Endometrial microvascular endothelial cells (primary cell): ENCODE data around the gene NPC1. TPM values are rescaled to one million over a fixed set of nuclear protein-coding genes. Genes with fewer than 3 reads are reported as not detected.
"Not testable (repeated sequence)": the region's sequence is repeated elsewhere in the genome, so short reads cannot be mapped to it uniquely, and the experiment has no call there.

ENCODE experiments used
- in situ Hi-C: cut with HindIII; loops from 2 replicates; pipeline ENCODE4 v1.10.0; 2017; ENCODE audit warnings: low sequenced_read_pairs, low pct_unique_long_range_greater_than_20kb; ENCODE audit errors: inconsistent ontology term
- total RNA-seq: library from RNA; depleted of rRNA; stranded (reverse); fragments of >200 nt; gene quantifications from one replicate; pipeline ENCODE4 v1.2.3, GENCODE V29; 2015; ENCODE audit errors: inconsistent ontology term

The NPC1 gene
- total RNA-seq, 1 donor from 2014 or later = 52.1 TPM

GRCh38 chr18:23580677-23581367 lies 5.5 kb downstream of the NPC1 start:
- in situ Hi-C loops = no loop called here

GRCh38 chr18:23578891-23579653 lies 7.2 kb downstream of the NPC1 start:
- in situ Hi-C loops = no loop called here

- in situ Hi-C loops = no loop called here
These were observed 8.1 kb downstream of the NPC1 start for GRCh38 chr18:23578067-23578701.

- in situ Hi-C loops = not testable (repeated sequence)
These were observed 8.8 kb downstream of the NPC1 start for GRCh38 chr18:23577521-23577920.

- in situ Hi-C loops = no loop called here
These were observed 11.0 kb downstream of the NPC1 start for GRCh38 chr18:23575309-23575651.

GRCh38 chr18:23574611-23575308 lies 11.5 kb downstream of the NPC1 start:
- in situ Hi-C loops = no loop called here

- in situ Hi-C loops = no loop called here
These were observed 12.5 kb downstream of the NPC1 start for GRCh38 chr18:23573626-23574431.

GRCh38 chr18:23573020-23573419 lies 13.3 kb downstream of the NPC1 start:
- in situ Hi-C loops = no loop called here

- in situ Hi-C loops = no loop called here
These were observed 13.7 kb downstream of the NPC1 start for GRCh38 chr18:23572570-23572969.

GRCh38 chr18:23572012-23572411 lies 14.3 kb downstream of the NPC1 start:
- in situ Hi-C loops = no loop called here

GRCh38 chr18:23570912-23571504 lies 15.3 kb downstream of the NPC1 start:
- in situ Hi-C loops = no loop called here

GRCh38 chr18:23569299-23570063 lies 16.8 kb downstream of the NPC1 start:
- in situ Hi-C loops = no loop called here

- in situ Hi-C loops = no loop called here
These were observed 17.8 kb downstream of the NPC1 start for GRCh38 chr18:23568281-23569138.

GRCh38 chr18:23567671-23568070 lies 18.6 kb downstream of the NPC1 start:
- in situ Hi-C loops = no loop called here

- in situ Hi-C loops = no loop called here
These were observed 20.3 kb downstream of the NPC1 start for GRCh38 chr18:23565916-23566547.

GRCh38 chr18:23563377-23564043 lies 22.8 kb downstream of the NPC1 start:
- in situ Hi-C loops = no loop called here
